Measurements from ENCODE around the gene IFI44. TPM values are rescaled to one million over a fixed set of nuclear protein-coding genes. Genes with fewer than 3 reads are reported as not detected.

Gene IFI44
- total and polyA plus RNA-seq, 2 of the 8 experiments (the other 6 are each of a cell fraction or from before 2014, with no cell fraction given), result not detected

DNA sequence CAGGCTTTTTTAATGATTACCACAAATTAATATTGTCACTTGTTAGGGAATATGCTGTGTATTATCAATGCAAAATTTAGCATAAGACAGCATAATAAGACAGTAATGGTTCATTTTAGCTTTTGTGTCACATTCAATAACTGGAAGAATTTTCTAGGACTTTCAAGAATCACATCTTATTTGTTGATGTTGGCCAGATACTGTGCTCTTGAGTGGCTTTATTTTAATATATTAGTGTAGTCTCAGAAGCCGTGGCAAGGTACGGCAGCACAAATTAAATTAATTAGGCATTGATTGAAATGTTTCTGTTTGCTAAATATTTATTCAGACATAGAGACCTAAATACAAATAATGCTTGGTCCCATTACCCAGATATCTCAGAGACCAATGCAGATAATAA is 19.0 kb upstream of the IFI44 start (continued):
- TF ChIP-seq EP300 (IDR thresholded peaks at IDR 0.05; ENCODE audit: borderline replicate concordance in 1 of 2, low read depth in 2 of 2, low read length in 2 of 2) (no peak), TBP (IDR thresholded peaks at IDR 0.05; ENCODE audit: low read depth, low read length) (no peak), TCF12 (IDR thresholded peaks at IDR 0.05; ENCODE audit: low read depth, low read length) (no peak)
